MM.1S (cell line): Measurements from ENCODE around the gene ADPRH.

Experiments used
- DNase-seq: peaks from one replicate; pipeline ENCODE4 v3.0.0-alpha.2; 2015
- H2AFZ ChIP-seq: fragments of 300-600 bp; sonication (generic); 2 replicates; pipeline ENCODE4 v1.6.0; 2016; ENCODE audit warnings: antibody characterized with exemption, low read length
- H3F3A ChIP-seq: fragments of 300-600 bp; sonication (generic); 2 replicates; pipeline ENCODE4 v1.6.1; 2016; ENCODE audit warnings: mild to moderate bottlenecking, antibody characterized with exemption, low read length, moderate library complexity, mixed read lengths; ENCODE audit not compliant: insufficient read depth
- H3K27ac ChIP-seq: fragments of 300-600 bp; sonication (generic); 2 replicates; pipeline ENCODE4 v1.5.1; 2016; ENCODE audit warnings: mild to moderate bottlenecking, low read length
- H3K27me3 ChIP-seq: fragments of 300-600 bp; sonication (generic); replicated peaks from 2 replicates; pipeline ENCODE4 v1.6.0; 2016; ENCODE audit warnings: low read length; ENCODE audit not compliant: insufficient read depth
- H3K36me3 ChIP-seq: fragments of 300-600 bp; sonication (generic); replicated peaks from 2 replicates; pipeline ENCODE4 v1.6.1; 2016; ENCODE audit warnings: mild to moderate bottlenecking, low read length, mixed read lengths; ENCODE audit not compliant: insufficient read depth
- H3K4me1 ChIP-seq: fragments of 300-600 bp; sonication (generic); 2 replicates; pipeline ENCODE4 v1.6.1; 2016; ENCODE audit warnings: low read length, mixed read lengths
- H3K4me2 ChIP-seq: fragments of 300-600 bp; sonication (generic); 2 replicates; pipeline ENCODE4 v1.6.0; 2016; ENCODE audit warnings: low read depth, low read length
- H3K4me3 ChIP-seq: fragments of 300-600 bp; sonication (generic); 2 replicates; pipeline ENCODE4 v1.5.1; 2016; ENCODE audit warnings: low read length, mixed read lengths
- H3K79me2 ChIP-seq: fragments of 300-600 bp; sonication (generic); 2 replicates; pipeline ENCODE4 v1.6.1; 2016; ENCODE audit warnings: mixed run types, low read length, mixed read lengths
- H3K9ac ChIP-seq: fragments of 300-600 bp; sonication (generic); 2 replicates; pipeline ENCODE4 v1.6.1; 2016; ENCODE audit warnings: low read length, mixed read lengths
- H3K9me2 ChIP-seq: fragments of 300-600 bp; sonication (generic); replicated peaks from 2 replicates; pipeline ENCODE4 v1.6.1; 2016; ENCODE audit warnings: mild to moderate bottlenecking, low read length, mixed read lengths; ENCODE audit not compliant: insufficient read depth
- H3K9me3 ChIP-seq: fragments of 300-600 bp; sonication (generic); replicated peaks from 2 replicates; pipeline ENCODE4 v1.6.1; 2016; ENCODE audit warnings: mild to moderate bottlenecking, low read length, mixed read lengths; ENCODE audit not compliant: insufficient read depth
- H4K20me1 ChIP-seq: fragments of 300-600 bp; sonication (generic); 2 replicates; pipeline ENCODE4 v1.6.1; 2016; ENCODE audit warnings: mild to moderate bottlenecking, low read length, moderate library complexity, mixed read lengths; ENCODE audit not compliant: insufficient read depth
- EZH2 ChIP-seq: fragments of 300-600 bp; sonication (generic); optimal IDR thresholded peaks from 2 replicates; pipeline ENCODE3; 2017; ENCODE audit warnings: low read depth, mild to moderate bottlenecking, antibody characterized with exemption, low read length, mixed read lengths
- EZH2phosphoT487 ChIP-seq: fragments of 300-600 bp; sonication (generic); IDR thresholded peaks from 2 replicates; pipeline ENCODE4 v1.6.1; 2018; ENCODE audit warnings: antibody characterized with exemption, low read length
- TF ChIP-seq, protein P1 (sequence below): fragments of 300-600 bp; sonication (generic); IDR thresholded peaks from 2 replicates; pipeline ENCODE4 v1.5.1; 2016; ENCODE audit warnings: antibody characterized with exemption, low read length, mixed read lengths

The ADPRH gene

DNA sequence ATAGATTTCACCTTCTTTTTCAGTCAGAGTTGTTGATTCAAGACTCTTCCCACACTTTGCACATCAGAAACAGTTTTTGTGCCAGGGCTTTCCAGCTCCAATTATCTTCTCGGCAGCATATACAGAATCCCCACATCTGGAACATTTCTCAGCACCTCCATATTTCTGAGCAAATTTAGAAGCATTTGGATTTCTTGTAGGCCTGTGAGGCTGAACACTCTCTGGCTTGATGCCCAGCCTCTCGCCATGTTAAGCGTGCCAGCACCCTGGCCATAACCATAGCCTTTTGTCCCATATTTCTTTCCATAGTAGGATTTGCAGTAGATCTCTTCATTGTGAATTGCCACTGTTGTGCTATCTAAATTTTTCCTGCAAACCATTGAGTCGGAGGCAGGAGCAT, 48.1 kb upstream of the ADPRH start:
- no peaks in the 10 kb centered on the region for H3K9me2 ChIP-seq
- H3K79me2 ChIP-seq: no peaks in the 10 kb centered on the region
- TF ChIP-seq EZH2 (no peak), EZH2phosphoT487 (no peak)
- TF ChIP-seq, protein P1, sequence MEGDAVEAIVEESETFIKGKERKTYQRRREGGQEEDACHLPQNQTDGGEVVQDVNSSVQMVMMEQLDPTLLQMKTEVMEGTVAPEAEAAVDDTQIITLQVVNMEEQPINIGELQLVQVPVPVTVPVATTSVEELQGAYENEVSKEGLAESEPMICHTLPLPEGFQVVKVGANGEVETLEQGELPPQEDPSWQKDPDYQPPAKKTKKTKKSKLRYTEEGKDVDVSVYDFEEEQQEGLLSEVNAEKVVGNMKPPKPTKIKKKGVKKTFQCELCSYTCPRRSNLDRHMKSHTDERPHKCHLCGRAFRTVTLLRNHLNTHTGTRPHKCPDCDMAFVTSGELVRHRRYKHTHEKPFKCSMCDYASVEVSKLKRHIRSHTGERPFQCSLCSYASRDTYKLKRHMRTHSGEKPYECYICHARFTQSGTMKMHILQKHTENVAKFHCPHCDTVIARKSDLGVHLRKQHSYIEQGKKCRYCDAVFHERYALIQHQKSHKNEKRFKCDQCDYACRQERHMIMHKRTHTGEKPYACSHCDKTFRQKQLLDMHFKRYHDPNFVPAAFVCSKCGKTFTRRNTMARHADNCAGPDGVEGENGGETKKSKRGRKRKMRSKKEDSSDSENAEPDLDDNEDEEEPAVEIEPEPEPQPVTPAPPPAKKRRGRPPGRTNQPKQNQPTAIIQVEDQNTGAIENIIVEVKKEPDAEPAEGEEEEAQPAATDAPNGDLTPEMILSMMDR: no peak
- no peak overlapping the region for H3K4me2 ChIP-seq
- H3K9ac ChIP-seq: no peak overlapping the region
- H3K4me1 ChIP-seq: no peaks in the 10 kb centered on the region
- H3K27me3 ChIP-seq: no peaks in the 10 kb centered on the region
- H3K36me3 ChIP-seq: no peaks in the 10 kb centered on the region
- no peak overlapping the region for H3K4me3 ChIP-seq
- no peak overlapping the region for H2AFZ ChIP-seq
- H3F3A ChIP-seq: no peaks in the 10 kb centered on the region
- no peak overlapping the region for H3K27ac ChIP-seq
- DNase-seq: no peak
- no peaks in the 10 kb centered on the region for H4K20me1 ChIP-seq
- no peaks in the 10 kb centered on the region for H3K9me3 ChIP-seq

DNA sequence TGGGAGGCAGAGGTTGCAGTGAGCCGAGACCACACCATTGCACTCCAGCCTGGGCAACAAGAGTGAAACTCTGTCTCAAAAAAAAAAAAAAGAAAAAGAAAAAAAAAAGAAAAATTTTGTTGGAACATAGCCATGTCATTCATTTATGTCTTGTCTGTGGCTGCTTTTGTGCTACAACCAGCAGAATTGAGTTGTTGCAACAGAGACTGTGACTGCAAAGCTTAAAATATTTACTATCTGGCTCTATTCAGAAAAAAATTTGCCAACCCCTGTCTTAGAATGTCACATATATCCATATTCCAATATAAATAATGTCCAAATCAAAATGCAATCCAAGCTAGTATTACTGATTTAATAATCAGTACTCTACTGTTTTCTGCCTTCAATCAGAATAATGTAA, 45.0 kb upstream of the ADPRH start:
- no peaks in the 10 kb centered on the region for H3K9me3 ChIP-seq
- no peak overlapping the region for H3K9ac ChIP-seq
- no peak overlapping the region for H3K4me3 ChIP-seq
- TF ChIP-seq EZH2: no peak
- no peak for TF ChIP-seq EZH2phosphoT487
- TF ChIP-seq, protein P1: no peak
- no peaks in the 10 kb centered on the region for H4K20me1 ChIP-seq
- H2AFZ ChIP-seq: no peak overlapping the region
- no peaks in the 10 kb centered on the region for H3K79me2 ChIP-seq
- no peak overlapping the region for H3K27ac ChIP-seq
- DNase-seq: no peak
- peaks cover 12% of the 10 kb centered on the region for H3K4me1 ChIP-seq
- no peaks in the 10 kb centered on the region for H3K9me2 ChIP-seq
- no peaks in the 10 kb centered on the region for H3K27me3 ChIP-seq
- H3F3A ChIP-seq: no peaks in the 10 kb centered on the region
- no peak overlapping the region for H3K4me2 ChIP-seq
- no peaks in the 10 kb centered on the region for H3K36me3 ChIP-seq

DNA sequence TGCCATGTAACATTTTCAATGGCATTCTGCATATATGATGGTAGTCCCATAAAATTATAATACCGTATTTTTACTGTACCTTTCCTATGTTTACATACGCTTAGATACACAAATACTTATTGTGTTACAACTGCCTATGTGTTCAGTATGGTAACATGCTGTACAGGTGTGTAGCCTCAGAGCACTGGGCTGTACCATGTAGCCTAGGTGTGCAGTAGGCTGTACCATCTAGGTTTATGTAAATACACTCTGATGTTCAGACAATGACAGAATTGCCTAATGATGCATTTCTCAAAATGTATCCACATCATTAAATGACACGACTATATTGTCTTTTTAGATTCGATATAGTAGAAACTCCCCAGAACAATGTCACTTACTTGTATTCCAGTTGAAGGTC, 42.5 kb upstream of the ADPRH start:
- no peaks in the 10 kb centered on the region for H3K9me3 ChIP-seq
- no peaks in the 10 kb centered on the region for H3K9me2 ChIP-seq
- no peak for DNase-seq
- no peak overlapping the region for H2AFZ ChIP-seq
- TF ChIP-seq, protein P1: no peak
- no peak for TF ChIP-seq EZH2
- no peak for TF ChIP-seq EZH2phosphoT487
- no peaks in the 10 kb centered on the region for H3K79me2 ChIP-seq
- no peak overlapping the region for H3K4me3 ChIP-seq
- H3F3A ChIP-seq: no peaks in the 10 kb centered on the region
- no peaks in the 10 kb centered on the region for H4K20me1 ChIP-seq
- H3K4me1 ChIP-seq: peaks cover 16% of the 10 kb centered on the region
- no peaks in the 10 kb centered on the region for H3K27me3 ChIP-seq
- no peak overlapping the region for H3K27ac ChIP-seq
- no peak overlapping the region for H3K4me2 ChIP-seq
- H3K9ac ChIP-seq: no peak overlapping the region
- no peaks in the 10 kb centered on the region for H3K36me3 ChIP-seq

DNA sequence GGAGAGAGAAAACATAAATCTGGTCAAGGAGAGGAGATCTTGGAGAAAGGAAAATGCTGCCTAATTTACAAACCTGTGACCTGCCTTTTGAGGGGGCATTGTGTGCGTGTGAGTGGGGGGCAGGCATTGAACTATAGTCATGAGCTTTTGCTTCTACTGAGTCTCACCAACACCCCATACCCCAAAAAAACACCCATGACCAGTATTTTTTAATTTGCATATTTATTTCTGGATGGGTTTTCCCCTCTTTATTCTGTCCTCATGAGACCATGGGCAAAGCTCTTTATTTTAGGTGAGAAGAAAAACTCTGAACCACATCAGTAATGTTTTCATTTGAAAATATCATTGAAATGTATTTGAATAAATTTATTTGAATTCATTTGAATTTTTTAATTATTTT, 40.5 kb upstream of the ADPRH start:
- peak overlapping the region; percentile 45 for H2AFZ ChIP-seq
- no peaks in the 10 kb centered on the region for H3F3A ChIP-seq
- H3K4me3 ChIP-seq: no peak overlapping the region
- no peak overlapping the region for H3K9ac ChIP-seq
- H3K4me2 ChIP-seq: peak overlapping the region; percentile 22; the same call in 1 of the 2 replicates
- no peaks in the 10 kb centered on the region for H3K9me2 ChIP-seq
- no peak for TF ChIP-seq EZH2phosphoT487
- TF ChIP-seq EZH2: no peak
- TF ChIP-seq, protein P1: no peak
- H3K27ac ChIP-seq: peak overlapping the region; percentile 27; the same call in 1 of the 2 replicates
- DNase-seq: peak; percentile 35
- no peaks in the 10 kb centered on the region for H4K20me1 ChIP-seq
- H3K4me1 ChIP-seq: peaks cover 16% of the 10 kb centered on the region
- H3K27me3 ChIP-seq: no peaks in the 10 kb centered on the region
- no peaks in the 10 kb centered on the region for H3K9me3 ChIP-seq
- H3K36me3 ChIP-seq: no peaks in the 10 kb centered on the region
- H3K79me2 ChIP-seq: no peaks in the 10 kb centered on the region
